Type B pancreatic cell (in vitro differentiated cells): ENCODE results near the gene STEAP1B. TPM values are rescaled to one million over a fixed set of nuclear protein-coding genes. Genes with fewer than 3 reads are reported as not detected.
"Not testable (repeated sequence)": the region's sequence is repeated elsewhere in the genome, so short reads cannot be mapped to it uniquely, and the experiment has no call there.

Experiments used
- DNase-seq: peaks from one replicate; pipeline ENCODE4 v3.0.0; 2021; ENCODE audit warnings: mixed read lengths; ENCODE audit not compliant: unreplicated experiment; ENCODE audit errors: extremely low spot score
- H3K27ac Mint-ChIP-seq: 2 replicates; pipeline ENCODE4 v1.8.0; 2021; ENCODE audit warnings: mild to moderate bottlenecking, mixed read lengths
- H3K27me3 Mint-ChIP-seq: 2 replicates; pipeline ENCODE4 v1.8.0; 2021; ENCODE audit warnings: mixed read lengths
- H3K36me3 Mint-ChIP-seq: 2 replicates; pipeline ENCODE4 v1.8.0; 2021; ENCODE audit warnings: mixed read lengths
- H3K4me1 Mint-ChIP-seq: one replicate; pipeline ENCODE4 v1.8.0; 2021; ENCODE audit warnings: mixed read lengths; ENCODE audit not compliant: unreplicated experiment
- H3K4me3 Mint-ChIP-seq: 2 replicates; pipeline ENCODE4 v1.8.0; 2021; ENCODE audit warnings: mild to moderate bottlenecking, mixed read lengths
- H3K9me3 Mint-ChIP-seq: 2 replicates; pipeline ENCODE4 v1.8.0; 2021; ENCODE audit warnings: mixed read lengths
- total RNA-seq: library from RNA; stranded (reverse); gene quantifications from 2 replicates; pipeline ENCODE4 v1.2.1, GENCODE V29; 2021; ENCODE audit warnings: low replicate concordance
- TF ChIP-seq, protein P1 (sequence below): fragments of 200-600 bp; sonication (generic); conservative IDR thresholded peaks from 2 replicates; pipeline ENCODE4 v1.5.0; 2021; ENCODE audit warnings: antibody characterized with exemption, mild to moderate bottlenecking

STEAP1B gene
- total RNA-seq, 1 donor from 2014 or later, result 2.0 TPM

DNA sequence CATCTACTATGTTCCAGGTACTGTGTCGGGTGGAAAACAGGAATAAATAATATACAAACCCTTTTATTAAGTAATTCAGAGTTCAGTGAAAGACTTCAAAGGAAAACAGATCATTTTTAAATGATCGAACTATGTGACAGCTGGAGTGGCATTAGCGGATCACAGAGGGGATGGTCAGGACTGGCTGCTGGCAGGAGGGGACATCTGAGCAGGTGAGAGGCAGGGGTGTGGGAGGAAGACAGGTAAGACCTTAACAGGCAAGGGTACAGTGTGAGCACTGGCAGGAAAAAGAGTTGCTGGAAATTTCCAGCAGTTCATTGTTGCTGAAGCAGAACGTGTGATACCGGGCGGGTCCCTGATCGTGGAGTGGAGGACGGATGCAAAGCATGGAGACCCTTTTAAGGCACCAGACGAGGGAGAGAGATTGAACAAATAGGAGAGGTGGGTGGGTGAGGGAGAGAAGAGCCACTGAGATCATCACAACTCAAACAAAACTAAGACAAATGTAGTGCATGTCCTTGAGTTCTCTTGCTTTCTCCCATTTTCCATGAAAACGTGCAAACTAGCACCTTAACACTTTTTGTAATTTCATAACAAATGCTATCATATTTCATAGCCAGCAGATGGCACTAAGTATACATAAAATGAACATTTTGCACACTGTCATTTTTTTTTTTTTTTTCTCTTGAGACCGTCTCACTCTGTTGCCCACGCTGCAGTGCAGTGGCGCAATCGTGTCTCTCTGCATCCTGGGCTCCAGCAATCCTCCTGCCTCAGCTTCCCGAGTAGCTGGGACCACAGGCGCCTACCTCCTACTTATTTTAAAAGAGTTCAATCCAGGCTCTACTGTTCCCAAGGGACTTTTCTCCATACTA lies 23.7 kb upstream of the STEAP1B start:
- not testable (repeated sequence) for H3K4me1 Mint-ChIP-seq, H3K9me3 Mint-ChIP-seq, DNase-seq, H3K4me3 Mint-ChIP-seq, H3K27ac Mint-ChIP-seq, H3K36me3 Mint-ChIP-seq
- peaks cover 23% of the 10 kb centered on the region for H3K27me3 Mint-ChIP-seq
- TF ChIP-seq, protein P1, sequence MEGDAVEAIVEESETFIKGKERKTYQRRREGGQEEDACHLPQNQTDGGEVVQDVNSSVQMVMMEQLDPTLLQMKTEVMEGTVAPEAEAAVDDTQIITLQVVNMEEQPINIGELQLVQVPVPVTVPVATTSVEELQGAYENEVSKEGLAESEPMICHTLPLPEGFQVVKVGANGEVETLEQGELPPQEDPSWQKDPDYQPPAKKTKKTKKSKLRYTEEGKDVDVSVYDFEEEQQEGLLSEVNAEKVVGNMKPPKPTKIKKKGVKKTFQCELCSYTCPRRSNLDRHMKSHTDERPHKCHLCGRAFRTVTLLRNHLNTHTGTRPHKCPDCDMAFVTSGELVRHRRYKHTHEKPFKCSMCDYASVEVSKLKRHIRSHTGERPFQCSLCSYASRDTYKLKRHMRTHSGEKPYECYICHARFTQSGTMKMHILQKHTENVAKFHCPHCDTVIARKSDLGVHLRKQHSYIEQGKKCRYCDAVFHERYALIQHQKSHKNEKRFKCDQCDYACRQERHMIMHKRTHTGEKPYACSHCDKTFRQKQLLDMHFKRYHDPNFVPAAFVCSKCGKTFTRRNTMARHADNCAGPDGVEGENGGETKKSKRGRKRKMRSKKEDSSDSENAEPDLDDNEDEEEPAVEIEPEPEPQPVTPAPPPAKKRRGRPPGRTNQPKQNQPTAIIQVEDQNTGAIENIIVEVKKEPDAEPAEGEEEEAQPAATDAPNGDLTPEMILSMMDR, result peak; percentile 56

DNA sequence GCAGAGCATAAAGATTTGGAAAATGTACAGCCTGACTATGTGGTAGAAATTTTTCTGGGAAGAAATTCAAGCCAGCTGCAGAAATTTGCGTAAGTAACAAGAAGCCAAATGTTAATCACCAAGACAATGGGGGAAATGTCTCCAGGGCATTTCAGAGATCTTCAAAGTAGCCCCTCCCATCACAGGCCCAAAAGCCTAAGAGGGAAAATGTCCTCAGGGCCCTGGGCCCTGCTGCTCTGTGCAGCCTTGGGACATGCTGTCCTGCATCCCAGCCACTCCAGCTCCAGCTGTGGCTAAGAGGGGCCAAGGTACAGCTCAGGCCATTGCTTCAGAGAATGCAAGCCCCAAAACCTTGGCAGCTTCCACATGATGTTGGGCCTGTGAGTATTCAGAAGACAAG lies 19.6 kb upstream of the STEAP1B start:
- peaks cover 24% of the 10 kb centered on the region for H3K27me3 Mint-ChIP-seq
- not testable (repeated sequence) for H3K4me3 Mint-ChIP-seq, H3K27ac Mint-ChIP-seq, H3K4me1 Mint-ChIP-seq, H3K36me3 Mint-ChIP-seq, H3K9me3 Mint-ChIP-seq, DNase-seq

DNA sequence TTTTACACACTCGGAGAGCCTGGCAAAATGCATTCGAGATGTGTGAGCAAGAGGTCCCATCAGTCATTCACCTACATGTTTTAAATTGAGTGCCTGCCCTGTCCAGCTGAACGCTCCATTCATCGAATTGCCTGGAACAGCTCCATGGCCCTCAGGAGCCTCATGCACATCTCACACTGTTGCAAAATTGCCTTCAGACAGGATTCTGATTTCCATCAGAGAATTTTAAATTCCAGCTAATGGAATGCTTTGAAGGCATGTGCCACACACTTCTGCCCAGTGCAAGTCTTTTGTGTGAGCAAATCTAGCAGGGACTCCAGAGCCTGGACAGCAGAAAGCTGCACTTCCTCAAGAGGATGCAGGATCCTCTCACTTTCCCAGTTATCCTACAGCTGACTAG lies 17.0 kb upstream of the STEAP1B start:
- H3K27me3 Mint-ChIP-seq, H3K27ac Mint-ChIP-seq, H3K9me3 Mint-ChIP-seq, DNase-seq, H3K4me1 Mint-ChIP-seq, H3K36me3 Mint-ChIP-seq, H3K4me3 Mint-ChIP-seq: not testable (repeated sequence)

DNA sequence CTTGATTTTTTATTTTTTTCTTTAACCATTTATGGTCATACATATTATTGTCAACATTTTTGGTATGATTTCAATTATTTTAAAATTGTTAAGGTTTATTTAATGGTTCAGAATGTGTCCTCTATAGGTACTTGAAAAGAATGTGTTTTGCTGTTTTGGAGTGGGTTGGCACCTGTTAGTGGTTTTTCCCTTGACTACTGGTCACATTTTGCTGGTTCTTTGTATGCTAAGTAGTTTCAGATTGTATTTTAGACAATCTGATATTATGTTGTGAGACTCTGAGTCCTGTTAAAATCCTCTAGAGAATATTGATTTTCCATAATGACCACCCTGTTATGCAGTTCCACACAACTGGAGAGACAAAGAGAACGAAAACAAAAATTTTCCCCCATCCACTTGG lies 15.0 kb upstream of the STEAP1B start:
- H3K36me3 Mint-ChIP-seq, H3K27me3 Mint-ChIP-seq, H3K27ac Mint-ChIP-seq: not testable (repeated sequence)

DNA sequence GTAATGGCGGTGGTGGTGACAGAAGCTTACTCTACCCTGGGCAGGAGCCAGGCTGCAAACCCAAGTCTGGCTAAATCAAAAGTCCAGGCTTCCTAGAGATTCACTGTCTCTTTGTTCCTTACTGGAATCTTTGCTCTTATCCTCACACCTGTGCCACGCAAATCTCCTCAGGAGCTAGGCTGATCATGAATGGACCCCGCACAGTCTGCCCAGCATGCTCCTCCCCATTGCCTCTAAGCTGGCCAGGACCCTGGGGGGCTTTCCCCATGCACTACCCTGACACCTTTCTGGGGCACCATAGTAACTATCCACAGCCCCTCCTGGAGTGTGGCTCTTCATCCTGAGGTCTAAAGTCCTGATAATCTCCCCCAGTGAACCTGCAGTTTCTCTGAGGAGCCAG lies 7.3 kb upstream of the STEAP1B start:
- not testable (repeated sequence) for H3K36me3 Mint-ChIP-seq, H3K9me3 Mint-ChIP-seq, H3K4me3 Mint-ChIP-seq, H3K4me1 Mint-ChIP-seq, DNase-seq, H3K27ac Mint-ChIP-seq
- H3K27me3 Mint-ChIP-seq, result peaks cover 18% of the 10 kb centered on the region

More for the DNA sequence above, 15.0 kb upstream of the STEAP1B start:
- H3K4me3 Mint-ChIP-seq, DNase-seq, H3K9me3 Mint-ChIP-seq, H3K4me1 Mint-ChIP-seq: not testable (repeated sequence)

DNA sequence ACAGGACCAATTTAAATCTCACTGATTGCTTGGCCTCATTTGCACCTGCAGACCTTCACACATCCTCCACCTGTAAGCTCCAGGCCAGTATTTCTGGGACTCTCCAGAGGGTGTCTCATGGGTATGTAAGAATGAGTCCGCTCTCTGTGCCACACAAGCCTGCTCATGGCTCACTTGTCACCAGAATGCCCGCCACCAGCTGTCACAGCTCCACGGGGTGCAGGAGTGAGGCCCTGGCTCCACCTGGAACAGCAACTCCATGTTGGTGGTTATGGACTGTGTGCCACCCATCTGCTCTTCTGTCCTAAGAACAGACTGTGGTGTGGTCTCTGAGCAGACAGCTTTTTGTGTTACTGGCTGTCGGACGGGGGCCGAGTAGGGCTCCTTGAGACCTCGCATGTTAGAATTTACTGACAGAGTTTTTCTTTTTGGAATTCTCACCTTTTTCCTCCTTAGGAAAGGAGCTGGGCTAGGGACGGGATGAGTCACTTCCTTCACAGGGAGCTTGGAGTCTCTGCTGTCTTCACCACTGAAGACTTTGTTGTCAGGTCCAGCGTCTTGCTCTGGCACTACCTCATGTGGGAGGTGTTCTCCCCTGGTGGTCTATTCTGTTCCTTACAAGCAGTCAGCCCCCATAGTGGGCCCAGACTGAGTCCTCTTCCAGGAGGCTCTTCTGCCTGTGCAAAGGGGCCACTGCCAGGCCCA lies 6.5 kb upstream of the STEAP1B start:
- H3K27ac Mint-ChIP-seq, H3K9me3 Mint-ChIP-seq, H3K4me3 Mint-ChIP-seq, DNase-seq, H3K4me1 Mint-ChIP-seq, H3K36me3 Mint-ChIP-seq: not testable (repeated sequence)
- peaks cover 20% of the 10 kb centered on the region for H3K27me3 Mint-ChIP-seq

DNA sequence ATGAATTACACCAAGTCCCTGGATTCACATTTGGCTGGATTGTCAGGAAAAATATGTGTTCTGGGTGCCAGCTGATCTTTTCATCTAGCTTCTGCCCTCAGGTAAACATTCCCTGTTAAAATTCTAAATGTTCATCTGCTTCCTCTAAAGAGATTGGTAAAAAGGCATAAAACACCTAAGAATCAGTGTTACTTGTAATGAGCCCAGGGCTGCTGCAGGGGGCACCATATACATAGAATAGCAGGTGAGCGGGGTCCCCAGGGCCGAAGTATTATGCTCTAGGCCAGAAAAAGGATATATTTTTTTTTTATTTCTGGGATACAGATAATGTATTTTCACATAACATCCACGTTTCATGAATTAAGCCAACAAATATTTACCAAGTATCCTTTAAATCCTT lies 4.5 kb upstream of the STEAP1B start:
- Mint-ChIP-seq H3K27me3 (peaks cover 25% of the 10 kb centered on the region), H3K4me1 (peaks cover 14% of the 10 kb centered on the region)
- TF ChIP-seq, protein P1, result peak; percentile 65
- H3K27ac Mint-ChIP-seq, DNase-seq, H3K36me3 Mint-ChIP-seq, H3K4me3 Mint-ChIP-seq, H3K9me3 Mint-ChIP-seq: not testable (repeated sequence)

DNA sequence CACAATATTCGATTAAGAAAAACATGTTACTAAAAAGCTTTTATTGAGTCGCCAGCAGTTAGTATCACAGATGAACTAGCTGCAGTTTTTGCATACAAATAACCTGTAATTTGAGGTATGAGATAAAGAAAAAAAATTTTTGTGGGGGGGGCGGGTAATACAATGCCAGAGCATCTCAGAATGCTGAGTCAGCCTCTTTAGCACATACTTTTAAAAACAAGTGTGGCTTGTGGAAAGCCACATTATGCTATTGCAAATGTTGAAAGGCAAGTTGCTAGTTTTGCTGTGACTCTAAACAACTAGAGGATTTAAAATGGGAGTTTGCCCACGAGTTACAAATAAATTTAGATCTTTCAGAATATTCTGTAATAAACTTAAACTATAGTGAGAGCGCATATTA lies 2.1 kb upstream of the STEAP1B start:
- H3K9me3 Mint-ChIP-seq, DNase-seq, H3K4me3 Mint-ChIP-seq, H3K36me3 Mint-ChIP-seq, H3K27ac Mint-ChIP-seq: not testable (repeated sequence)
- Mint-ChIP-seq H3K27me3 (peaks cover 34% of the 10 kb centered on the region), H3K4me1 (peaks cover 14% of the 10 kb centered on the region)
